Ishikawa (cell line): Measurements from ENCODE around the gene SDR9C7.

Experiments used
- CEBPB ChIP-seq: IDR thresholded peaks from 2 replicates; pipeline ENCODE4 v1.6.1; 2012
- CREB1 ChIP-seq: IDR thresholded peaks from 2 replicates; pipeline ENCODE4 v1.6.1; 2012; ENCODE audit warnings: low read depth
- EGR1 ChIP-seq: IDR thresholded peaks from 2 replicates; pipeline ENCODE4 v1.6.1; 2012
- EP300 ChIP-seq: IDR thresholded peaks from 2 replicates; pipeline ENCODE4 v1.6.1; 2012; ENCODE audit warnings: borderline replicate concordance
- FOXM1 ChIP-seq: IDR thresholded peaks from 2 replicates; pipeline ENCODE4 v1.6.1; 2012; ENCODE audit warnings: low read depth, borderline replicate concordance
- NFIC ChIP-seq: IDR thresholded peaks from 2 replicates; pipeline ENCODE4 v1.6.1; 2012
- RAD21 ChIP-seq: IDR thresholded peaks from 2 replicates; pipeline ENCODE4 v1.6.1; 2012; ENCODE audit warnings: low read depth
- TAF1 ChIP-seq: IDR thresholded peaks from 2 replicates; pipeline ENCODE4 v1.6.1; 2012; ENCODE audit warnings: low read depth, mild to moderate bottlenecking
- TCF12 ChIP-seq: IDR thresholded peaks from 2 replicates; pipeline ENCODE4 v1.6.1; 2012; ENCODE audit warnings: low read depth
- TEAD4 ChIP-seq: IDR thresholded peaks from 2 replicates; pipeline ENCODE4 v1.6.1; 2012
- YY1 ChIP-seq: IDR thresholded peaks from 2 replicates; pipeline ENCODE4 v1.6.1; 2012; ENCODE audit warnings: low read depth
- ZBTB7A ChIP-seq: IDR thresholded peaks from 2 replicates; pipeline ENCODE4 v1.6.1; 2012; ENCODE audit warnings: low read depth
- TF ChIP-seq, protein P1 (sequence below): IDR thresholded peaks from 2 replicates; pipeline ENCODE4 v1.6.1; 2012
- TF ChIP-seq, protein P2 (sequence below): IDR thresholded peaks from 2 replicates; pipeline ENCODE4 v1.6.1; 2012
- TF ChIP-seq, protein P3 (sequence below): IDR thresholded peaks from 2 replicates; pipeline ENCODE4 v1.6.1; 2012; ENCODE audit warnings: low read depth, mild to moderate bottlenecking

The SDR9C7 gene

DNA sequence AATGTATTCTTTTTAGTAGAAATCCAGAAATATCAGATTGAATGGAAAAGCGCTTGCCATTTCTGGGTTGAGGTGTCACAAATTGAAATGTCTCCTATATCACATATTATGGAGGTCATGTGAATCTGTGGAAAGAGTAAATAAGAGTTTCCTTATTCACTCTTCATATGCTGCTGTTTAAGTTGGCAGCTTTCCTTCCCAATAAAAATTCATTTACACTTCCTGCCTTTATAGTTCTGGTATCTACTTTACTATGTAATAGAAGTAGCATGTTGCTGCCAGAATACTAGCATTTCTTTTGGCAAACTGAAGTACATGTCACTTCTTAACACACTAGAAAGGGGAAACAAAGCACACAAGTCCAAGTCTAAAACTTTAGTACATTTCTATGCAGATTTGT, 60.8 kb downstream of the SDR9C7 start:
- TF ChIP-seq, protein P1, sequence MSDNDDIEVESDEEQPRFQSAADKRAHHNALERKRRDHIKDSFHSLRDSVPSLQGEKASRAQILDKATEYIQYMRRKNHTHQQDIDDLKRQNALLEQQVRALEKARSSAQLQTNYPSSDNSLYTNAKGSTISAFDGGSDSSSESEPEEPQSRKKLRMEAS: no peak
- TF ChIP-seq CEBPB (no peak), EGR1 (no peak), TCF12 (no peak), EP300 (no peak), YY1 (no peak), ZBTB7A (no peak), NFIC (no peak), FOXM1 (no peak), CREB1 (no peak), TEAD4 (no peak), TAF1 (no peak), RAD21 (no peak)
- TF ChIP-seq, protein P2, sequence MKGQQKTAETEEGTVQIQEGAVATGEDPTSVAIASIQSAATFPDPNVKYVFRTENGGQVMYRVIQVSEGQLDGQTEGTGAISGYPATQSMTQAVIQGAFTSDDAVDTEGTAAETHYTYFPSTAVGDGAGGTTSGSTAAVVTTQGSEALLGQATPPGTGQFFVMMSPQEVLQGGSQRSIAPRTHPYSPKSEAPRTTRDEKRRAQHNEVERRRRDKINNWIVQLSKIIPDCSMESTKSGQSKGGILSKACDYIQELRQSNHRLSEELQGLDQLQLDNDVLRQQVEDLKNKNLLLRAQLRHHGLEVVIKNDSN: no peak
- TF ChIP-seq, protein P3, sequence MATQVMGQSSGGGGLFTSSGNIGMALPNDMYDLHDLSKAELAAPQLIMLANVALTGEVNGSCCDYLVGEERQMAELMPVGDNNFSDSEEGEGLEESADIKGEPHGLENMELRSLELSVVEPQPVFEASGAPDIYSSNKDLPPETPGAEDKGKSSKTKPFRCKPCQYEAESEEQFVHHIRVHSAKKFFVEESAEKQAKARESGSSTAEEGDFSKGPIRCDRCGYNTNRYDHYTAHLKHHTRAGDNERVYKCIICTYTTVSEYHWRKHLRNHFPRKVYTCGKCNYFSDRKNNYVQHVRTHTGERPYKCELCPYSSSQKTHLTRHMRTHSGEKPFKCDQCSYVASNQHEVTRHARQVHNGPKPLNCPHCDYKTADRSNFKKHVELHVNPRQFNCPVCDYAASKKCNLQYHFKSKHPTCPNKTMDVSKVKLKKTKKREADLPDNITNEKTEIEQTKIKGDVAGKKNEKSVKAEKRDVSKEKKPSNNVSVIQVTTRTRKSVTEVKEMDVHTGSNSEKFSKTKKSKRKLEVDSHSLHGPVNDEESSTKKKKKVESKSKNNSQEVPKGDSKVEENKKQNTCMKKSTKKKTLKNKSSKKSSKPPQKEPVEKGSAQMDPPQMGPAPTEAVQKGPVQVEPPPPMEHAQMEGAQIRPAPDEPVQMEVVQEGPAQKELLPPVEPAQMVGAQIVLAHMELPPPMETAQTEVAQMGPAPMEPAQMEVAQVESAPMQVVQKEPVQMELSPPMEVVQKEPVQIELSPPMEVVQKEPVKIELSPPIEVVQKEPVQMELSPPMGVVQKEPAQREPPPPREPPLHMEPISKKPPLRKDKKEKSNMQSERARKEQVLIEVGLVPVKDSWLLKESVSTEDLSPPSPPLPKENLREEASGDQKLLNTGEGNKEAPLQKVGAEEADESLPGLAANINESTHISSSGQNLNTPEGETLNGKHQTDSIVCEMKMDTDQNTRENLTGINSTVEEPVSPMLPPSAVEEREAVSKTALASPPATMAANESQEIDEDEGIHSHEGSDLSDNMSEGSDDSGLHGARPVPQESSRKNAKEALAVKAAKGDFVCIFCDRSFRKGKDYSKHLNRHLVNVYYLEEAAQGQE: no peak
